Measurements from ENCODE around the gene CCNC. TPM values are rescaled to one million over a fixed set of nuclear protein-coding genes. Genes with fewer than 3 reads are reported as not detected.
A peak's percentile ranks its signal among the peaks of the same experiment; 100 is the strongest.

CCNC gene
- total RNA-seq, 1 donor from 2014 or later: 85.9 TPM

- Histone ChIP-seq H3K4me3 (ENCODE audit: low read depth, low read length) (no peak overlapping the region), H3K27me3 (ENCODE audit: control insufficient read depth, insufficient read depth, low read length) (no peaks in the 10 kb centered on the region), H3K36me3 (ENCODE audit: control insufficient read depth, insufficient read depth, low read length) (no peaks in the 10 kb centered on the region)
- DNase-seq (ENCODE audit: low read depth): no peak
- no peak for TF ChIP-seq CTCF (IDR thresholded peaks at IDR 0.05; ENCODE audit: insufficient read depth, low read length, poor library complexity, severe bottlenecking)
Measured at GRCh38 chr6:99543968-99544367, 24.5 kb downstream of the CCNC start.

- Histone ChIP-seq H3K36me3 (ENCODE audit: control insufficient read depth, insufficient read depth, low read length) (no peaks in the 10 kb centered on the region), H3K4me3 (ENCODE audit: low read depth, low read length) (no peak overlapping the region), H3K27me3 (ENCODE audit: control insufficient read depth, insufficient read depth, low read length) (no peaks in the 10 kb centered on the region)
- no peak for TF ChIP-seq CTCF (IDR thresholded peaks at IDR 0.05; ENCODE audit: insufficient read depth, low read length, poor library complexity, severe bottlenecking)
- no peak for DNase-seq (ENCODE audit: low read depth)
Measured at GRCh38 chr6:99530627-99531026, 37.8 kb downstream of the CCNC start.

- Histone ChIP-seq H3K4me3 (ENCODE audit: low read depth, low read length) (no peak overlapping the region), H3K27me3 (ENCODE audit: control insufficient read depth, insufficient read depth, low read length) (no peaks in the 10 kb centered on the region), H3K36me3 (ENCODE audit: control insufficient read depth, insufficient read depth, low read length) (no peaks in the 10 kb centered on the region)
- peak; percentile 74 for DNase-seq (ENCODE audit: low read depth)
- no peak for TF ChIP-seq CTCF (IDR thresholded peaks at IDR 0.05; ENCODE audit: insufficient read depth, low read length, poor library complexity, severe bottlenecking)
Measured at GRCh38 chr6:99522531-99522930, 45.9 kb downstream of the CCNC start.

GRCh38 chr6:99521633-99522151 is 46.8 kb downstream of the CCNC start:
- no peaks in the 10 kb centered on the region for H3K36me3 ChIP-seq (ENCODE audit: control insufficient read depth, insufficient read depth, low read length)
- no peaks in the 10 kb centered on the region for H3K27me3 ChIP-seq (ENCODE audit: control insufficient read depth, insufficient read depth, low read length)
- no peak for TF ChIP-seq CTCF (IDR thresholded peaks at IDR 0.05; ENCODE audit: insufficient read depth, low read length, poor library complexity, severe bottlenecking)
- H3K4me3 ChIP-seq (ENCODE audit: low read depth, low read length): peak overlapping the region; percentile 77
- DNase-seq (ENCODE audit: low read depth): no peak

- H3K36me3 ChIP-seq (ENCODE audit: control insufficient read depth, insufficient read depth, low read length): no peaks in the 10 kb centered on the region
- DNase-seq (ENCODE audit: low read depth): no peak
- peak; percentile 86 for TF ChIP-seq CTCF (IDR thresholded peaks at IDR 0.05; ENCODE audit: insufficient read depth, low read length, poor library complexity, severe bottlenecking)
- peak overlapping the region; percentile 77 for H3K4me3 ChIP-seq (ENCODE audit: low read depth, low read length)
- H3K27me3 ChIP-seq (ENCODE audit: control insufficient read depth, insufficient read depth, low read length): no peaks in the 10 kb centered on the region
Measured at GRCh38 chr6:99520855-99521632, 47.4 kb downstream of the CCNC start.

GRCh38 chr6:99519446-99519845 is 49.0 kb downstream of the CCNC start:
- no peaks in the 10 kb centered on the region for H3K27me3 ChIP-seq (ENCODE audit: control insufficient read depth, insufficient read depth, low read length)
- TF ChIP-seq CTCF (IDR thresholded peaks at IDR 0.05; ENCODE audit: insufficient read depth, low read length, poor library complexity, severe bottlenecking): no peak
- no peaks in the 10 kb centered on the region for H3K36me3 ChIP-seq (ENCODE audit: control insufficient read depth, insufficient read depth, low read length)
- H3K4me3 ChIP-seq (ENCODE audit: low read depth, low read length): no peak overlapping the region
- no peak for DNase-seq (ENCODE audit: low read depth)

Data from kidney epithelial cell (primary cell).